Activated gamma-delta T cell treated with anti-CD3 and anti-CD28 coated beads, Interleukin-2, amount 50 U/mL, for 16 hours (primary cell): ENCODE measurements around the gene SKIC8.

Experiments
- DNase-seq: peaks from one replicate; pipeline ENCODE4 v3.0.0-alpha.2; 2020; ENCODE audit warnings: low read depth

The SKIC8 gene

DNA sequence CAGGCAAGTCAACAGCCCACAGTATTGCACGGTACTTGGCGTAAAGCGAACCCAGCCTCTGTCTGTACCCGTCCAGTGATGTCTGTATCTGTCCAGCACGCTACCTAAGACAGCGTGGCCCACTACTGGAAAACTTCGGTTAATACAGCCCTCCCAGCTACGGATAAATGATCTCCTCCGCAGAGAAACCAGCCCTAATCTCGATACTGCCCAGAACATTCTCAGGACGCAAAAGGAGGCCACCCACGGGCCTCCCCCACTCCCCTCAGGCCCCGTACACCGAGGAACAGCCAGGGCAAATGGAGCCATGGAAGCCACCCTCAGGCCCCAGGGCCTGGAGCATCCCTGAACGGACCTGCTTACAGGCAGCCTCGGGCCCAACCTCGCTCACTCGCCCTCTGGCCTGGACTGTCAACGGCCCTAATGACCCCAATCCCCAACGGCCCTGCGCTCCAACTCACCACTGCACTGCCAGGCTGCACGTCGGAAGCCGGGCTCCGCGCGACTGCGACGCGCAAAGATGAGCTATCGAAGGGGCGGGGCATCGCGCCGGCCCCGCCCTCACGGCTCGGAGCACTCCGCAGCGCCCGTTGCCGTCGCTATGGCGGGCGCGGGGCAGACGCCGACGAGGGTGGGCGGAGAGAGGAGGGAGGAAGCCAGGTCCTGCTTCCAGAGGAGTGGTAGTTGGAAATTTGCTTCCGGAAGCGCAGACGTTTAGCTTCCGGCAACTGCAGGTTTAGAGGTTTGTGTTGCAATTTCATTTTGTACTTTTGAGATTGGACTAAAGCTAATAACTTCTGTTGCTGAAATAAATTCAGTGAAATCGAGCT lies at the start of gene SKIC8:
Gene SKIC8, minus strand, starts transcription at position 509 of the 830 bp plus-strand sequence. CDS start 3,923 bp downstream, outside the sequence.
- DNase-seq: peak; percentile 81

DNA sequence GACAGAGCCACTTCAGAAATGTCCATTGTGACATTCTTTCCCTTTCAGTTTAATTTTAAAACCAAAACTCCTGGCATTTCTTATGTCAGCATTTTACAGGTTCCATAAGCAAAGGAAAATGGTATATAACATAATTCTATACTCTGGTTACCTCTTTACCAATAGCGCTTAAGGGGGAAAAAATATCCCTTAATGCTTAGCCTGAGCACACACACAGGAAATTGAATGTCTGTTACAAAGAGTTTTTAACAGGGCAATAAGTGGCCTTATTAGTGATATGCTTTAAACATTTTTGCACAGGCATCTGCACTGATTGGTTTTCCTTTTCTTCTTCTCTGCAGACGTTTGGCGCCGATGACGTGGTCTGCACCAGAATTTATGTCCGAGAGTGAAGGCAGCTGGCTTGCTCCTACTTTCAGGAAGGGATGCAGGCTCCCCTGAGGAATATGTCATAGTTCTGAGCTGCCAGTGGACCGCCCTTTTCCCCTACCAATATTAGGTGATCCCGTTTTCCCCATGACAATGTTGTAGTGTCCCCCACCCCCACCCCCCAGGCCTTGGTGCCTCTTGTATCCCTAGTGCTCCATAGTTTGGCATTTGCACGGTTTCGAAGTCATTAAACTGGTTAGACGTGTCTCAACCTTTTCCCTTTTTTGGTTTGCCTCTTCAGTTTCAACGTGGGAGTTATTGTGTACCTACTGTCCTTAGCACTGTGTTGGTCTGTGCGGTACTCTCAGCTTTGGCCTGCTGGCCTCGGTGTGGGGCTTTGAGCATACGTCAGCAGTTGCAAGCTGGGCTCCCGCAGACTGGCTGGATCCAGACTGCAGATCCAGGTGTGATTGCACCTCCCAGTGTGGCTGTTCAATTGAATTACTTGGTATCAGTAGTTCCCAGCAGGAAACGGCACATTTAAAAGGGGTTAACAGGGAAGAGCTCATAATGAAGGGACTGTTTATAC lies 48.5 kb upstream of the SKIC8 start:
- no peak for DNase-seq

DNA sequence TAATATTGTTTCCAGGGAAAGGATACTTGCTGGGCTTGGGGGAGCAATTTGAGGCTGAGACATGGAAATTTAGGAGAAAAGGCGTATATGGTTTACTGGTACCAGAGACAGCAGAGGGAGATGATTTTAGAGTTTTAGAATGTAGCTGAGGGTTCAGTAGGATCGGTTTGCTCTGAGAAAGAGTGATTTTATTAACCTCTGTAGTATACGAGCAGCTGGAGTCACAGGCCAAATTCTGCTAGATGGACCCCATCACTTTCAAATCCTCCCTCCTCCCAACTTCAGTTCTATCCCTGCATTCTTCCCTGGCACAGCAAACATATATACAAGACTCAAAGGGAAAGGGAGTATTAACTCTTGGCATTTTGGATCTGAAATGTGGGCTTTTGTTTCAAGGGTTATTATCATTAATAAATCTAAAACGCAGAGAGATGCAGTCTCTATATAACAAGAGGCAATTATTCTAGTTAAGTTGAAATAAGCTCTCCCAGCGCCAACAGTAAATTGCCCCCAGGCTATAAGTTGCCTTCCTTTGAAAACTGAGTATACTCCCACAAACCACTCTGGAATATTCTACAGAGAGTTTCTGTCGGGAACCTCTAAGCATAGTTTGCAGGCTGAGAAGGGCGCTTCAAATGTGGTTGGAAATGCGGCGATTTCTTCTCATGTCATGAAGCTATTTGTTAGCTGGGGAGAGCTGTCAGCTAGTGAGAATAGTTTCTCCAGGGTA lies 46.2 kb upstream of the SKIC8 start:
- DNase-seq: no peak

DNA sequence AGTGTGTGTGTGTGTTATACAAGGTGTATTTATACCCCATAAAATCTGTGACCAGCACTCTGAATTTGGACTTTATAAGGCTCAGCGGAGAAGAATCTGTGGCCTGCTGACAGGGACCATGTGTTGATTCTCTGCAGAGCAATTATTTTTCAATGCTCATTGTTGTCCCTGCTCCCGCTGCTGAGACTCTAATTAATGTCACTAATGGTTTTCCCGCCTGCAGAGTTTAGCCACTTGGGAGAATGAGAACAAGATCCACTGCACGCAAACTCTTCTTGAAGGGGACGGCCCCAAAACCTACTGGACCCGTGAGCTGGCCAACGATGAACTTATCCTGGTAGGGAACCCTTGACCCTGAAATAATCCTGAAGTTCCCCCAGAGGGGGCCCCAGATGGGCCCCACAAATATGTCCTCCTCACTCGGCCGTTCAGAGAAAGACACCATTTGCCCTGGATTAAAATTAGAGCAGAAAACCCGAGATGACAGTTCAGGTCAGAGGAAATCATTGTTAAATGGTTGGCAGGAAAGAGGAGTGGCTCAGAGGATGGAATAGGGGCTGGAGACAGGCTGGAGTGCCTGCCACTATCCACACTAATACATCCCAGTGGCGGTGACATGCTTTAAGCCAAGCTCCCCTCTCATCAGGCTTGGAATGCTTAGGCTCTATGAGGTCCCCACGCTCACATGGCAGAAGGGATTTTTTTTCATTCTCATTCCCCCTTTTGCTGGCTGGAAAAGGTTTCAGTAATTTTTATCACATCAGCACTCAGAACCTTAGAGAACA lies 44.1 kb upstream of the SKIC8 start:
- no peak for DNase-seq

DNA sequence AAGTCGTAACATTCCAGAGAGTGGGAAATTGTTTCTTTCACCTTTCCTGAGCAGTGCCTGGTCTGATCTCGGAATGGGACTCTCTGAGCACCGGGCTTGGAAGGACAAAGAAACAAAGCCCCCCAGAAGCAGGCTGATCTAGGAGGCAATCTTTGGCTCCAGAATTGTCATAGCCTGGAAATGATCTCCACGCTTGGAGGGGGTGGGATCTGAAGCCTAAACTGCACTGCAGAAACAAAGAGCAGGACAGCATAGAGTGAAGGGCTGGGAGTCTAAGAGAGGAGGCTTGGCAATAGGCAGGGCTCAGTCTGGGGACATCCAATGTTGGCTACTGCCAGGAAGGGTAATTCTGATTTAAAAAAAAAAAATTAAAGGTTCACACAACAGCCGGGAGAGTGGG lies 42.6 kb upstream of the SKIC8 start:
- no peak for DNase-seq

DNA sequence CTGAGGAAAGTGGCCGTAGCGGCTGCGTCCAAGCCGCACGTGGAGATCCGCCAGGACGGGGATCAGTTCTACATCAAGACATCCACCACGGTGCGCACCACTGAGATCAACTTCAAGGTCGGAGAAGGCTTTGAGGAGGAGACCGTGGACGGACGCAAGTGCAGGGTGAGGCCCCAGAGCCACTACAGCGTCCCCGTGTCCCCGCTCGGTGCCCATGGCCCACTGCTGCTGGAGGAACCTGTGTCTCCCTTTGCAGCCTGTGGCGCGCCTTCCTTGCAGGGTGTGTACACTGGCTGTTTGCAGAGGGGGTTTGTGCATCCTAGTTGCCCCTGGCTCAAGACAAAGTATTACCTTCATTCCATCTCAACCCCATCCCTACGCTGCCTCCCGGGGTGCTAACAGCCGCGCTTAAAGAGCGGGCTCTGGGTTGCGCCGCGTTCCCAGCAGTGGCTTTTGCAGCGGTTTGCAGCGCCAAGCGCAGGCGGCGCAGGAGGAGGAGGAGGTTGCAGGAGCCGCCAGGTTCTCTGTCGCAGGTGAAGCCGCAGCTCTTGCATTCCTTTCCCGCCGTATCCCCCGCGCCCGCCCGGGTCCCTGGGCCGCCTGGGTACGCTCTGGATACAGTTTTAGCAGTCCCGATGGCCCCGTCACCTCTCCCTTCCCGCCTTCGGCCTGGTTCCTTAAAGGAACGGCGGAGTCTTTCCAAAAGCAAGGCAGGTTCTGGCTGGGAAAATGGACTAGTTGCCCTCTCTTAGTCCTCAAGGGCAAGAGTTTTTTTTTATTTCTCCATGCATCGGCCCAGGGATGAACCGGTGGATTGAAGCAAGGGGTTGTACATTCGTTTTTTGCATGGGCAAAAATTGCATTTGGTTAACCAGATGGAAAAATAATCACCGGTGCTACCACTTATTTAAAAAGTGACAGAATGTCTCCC lies 41.9 kb upstream of the SKIC8 start:
- no peak for DNase-seq

DNA sequence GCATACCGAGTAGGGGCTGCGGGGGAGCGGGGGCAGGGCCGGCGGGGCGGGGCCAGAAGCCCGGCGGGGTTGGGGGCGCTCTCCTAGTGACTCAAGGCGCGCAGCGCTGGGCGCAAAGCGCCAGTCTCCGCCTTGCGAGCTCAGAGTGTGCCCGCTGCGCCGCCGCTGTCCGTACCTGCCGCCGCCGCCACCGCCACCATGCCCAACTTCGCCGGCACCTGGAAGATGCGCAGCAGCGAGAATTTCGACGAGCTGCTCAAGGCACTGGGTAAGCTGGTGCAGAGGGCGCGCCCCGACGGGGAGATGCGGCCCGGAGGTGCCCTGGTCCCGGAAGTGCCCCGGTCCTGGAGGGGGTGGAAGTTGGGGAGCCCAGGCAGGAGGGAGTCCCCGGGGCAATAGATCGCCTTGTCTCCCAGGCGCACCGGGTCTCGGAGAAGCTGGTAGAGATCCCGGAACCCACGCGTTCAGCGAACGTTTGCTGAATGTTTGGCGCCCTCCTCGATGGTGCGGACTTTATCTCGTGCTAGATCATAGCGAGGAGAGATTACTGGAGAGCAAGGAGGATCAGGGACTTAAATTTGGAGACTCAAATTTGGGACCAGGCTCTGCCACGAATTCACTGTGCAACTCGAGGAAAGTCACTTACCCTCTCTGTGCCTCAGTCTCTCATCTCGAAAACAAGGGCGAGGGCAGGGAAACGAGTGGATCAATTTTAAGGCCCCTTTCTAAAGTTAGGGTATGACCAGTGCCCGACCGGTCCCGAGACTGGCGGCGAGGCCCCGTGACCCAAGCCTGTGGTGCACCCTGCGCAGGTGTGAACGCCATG lies 41.0 kb upstream of the SKIC8 start, which contains the start of gene CRABP1:
Gene CRABP1, plus strand, starts transcription at position 123 of the 826 bp plus-strand sequence. Its CDS starts 76 bp downstream, at position 199.
- no peak for DNase-seq

DNA sequence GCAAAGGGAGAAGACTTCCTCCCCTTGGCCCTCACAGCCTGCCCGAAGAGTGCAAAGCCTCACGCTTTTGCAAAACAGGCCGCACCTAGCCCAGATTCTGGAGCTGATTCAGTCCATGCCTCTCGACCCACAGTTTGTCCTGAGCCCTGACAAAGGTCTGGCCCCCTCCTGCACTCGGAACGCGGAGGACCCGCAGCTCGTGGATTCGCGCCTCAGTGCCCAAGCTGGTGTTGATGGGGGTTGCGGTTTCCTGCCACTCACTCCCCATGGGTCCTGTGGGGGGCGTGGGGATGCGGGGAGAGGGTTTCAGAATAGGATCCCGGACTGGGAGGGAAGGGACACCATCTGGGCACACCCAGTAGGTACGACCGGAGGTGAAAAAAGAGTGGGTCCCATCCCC lies 40.1 kb upstream of the SKIC8 start:
- no peak for DNase-seq

DNA sequence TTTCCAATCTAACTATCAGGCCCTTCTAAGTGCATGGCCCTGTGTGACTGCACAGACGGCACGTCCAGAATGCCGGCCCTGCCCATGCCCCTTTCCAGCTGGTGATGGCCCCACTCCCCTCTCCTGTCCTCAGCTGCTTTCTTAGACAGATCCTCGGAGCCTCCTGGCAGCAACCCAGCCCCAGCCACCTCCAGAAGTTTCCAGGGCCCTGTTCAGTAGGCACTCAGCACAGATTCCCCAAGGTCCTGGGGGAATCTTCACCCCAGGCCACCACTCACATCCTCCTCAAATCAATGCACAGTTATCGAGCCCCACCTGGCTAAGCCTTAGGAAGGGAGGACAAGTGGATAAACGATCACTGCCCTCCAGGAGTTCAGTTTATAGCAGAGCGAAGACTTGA lies 39.4 kb upstream of the SKIC8 start:
- no peak for DNase-seq

DNA sequence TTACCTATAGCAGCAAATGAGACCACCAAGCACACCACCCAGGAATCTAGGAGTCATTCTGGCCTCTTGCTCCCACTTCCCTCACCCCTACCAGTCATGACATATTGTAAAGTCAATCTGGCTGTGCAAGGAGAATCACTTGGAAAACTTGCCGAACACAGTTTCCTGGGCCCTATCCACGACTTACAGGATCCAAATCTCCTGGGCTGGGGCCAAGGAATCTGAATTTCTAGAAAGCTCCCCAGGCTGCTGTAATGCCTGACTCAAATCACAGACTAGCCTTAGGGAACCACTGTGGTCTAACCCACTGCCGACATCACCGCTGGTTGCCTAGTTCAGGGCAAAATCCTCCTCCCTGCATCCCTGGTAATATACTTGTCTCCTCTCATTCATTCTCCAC lies 36.6 kb upstream of the SKIC8 start:
- no peak for DNase-seq

DNA sequence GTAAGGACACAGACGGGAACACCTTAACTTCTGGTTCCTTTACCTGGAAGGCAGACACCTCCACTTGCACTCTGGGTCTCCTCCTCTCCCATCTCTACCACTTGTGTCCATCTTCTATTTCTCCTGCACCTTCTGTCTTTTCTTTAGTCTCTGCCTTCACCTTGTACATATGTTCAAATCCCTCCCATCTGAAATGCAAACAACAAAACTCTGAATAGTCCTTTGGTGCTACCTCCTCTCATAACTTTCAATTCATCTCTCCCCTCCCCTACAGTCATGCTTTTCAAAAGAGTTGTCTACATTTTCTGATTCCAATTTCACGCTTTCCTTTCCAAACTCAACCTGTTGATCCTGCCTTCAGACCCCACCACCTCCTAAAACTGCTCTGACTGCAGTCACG lies 35.4 kb upstream of the SKIC8 start:
- DNase-seq: no peak

DNA sequence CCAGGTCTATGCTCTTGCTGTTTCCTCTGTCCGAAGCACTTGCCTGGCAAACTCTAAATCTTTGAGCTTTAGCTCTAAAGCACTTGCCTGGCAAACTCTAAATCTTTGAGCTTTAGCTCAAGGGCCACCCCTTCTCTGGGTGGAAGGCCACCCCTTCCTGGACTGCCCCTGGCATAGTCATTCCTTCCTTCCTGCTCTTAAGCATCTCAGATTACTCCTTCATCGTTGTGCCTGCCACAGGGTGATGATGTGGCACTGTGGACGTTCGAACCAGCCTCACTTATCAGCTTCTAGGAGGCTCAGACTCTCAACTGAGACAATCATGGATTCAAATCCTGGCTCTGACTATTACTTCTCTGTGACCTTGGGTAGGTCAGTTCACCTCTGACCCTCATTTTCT lies 30.2 kb upstream of the SKIC8 start:
- no peak for DNase-seq

DNA sequence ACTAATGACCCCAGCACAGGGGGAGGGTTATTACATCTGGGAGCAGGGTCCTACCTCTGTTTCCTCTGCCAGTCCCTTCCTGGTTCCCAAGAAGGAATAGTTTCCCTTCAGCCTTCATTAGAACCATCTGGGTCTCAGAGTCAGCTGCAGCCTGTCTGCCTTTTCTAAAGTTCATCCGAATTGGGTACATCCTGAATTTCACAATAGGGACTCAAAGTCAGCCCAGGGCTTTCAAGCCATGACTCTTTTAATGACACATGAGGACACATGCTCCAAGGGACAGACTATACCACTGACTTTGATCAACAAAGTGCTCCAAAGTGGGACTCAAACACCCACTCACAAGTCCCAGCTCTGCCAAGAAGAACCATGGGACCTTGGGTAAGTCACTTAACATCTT lies 28.1 kb upstream of the SKIC8 start:
- no peak for DNase-seq

DNA sequence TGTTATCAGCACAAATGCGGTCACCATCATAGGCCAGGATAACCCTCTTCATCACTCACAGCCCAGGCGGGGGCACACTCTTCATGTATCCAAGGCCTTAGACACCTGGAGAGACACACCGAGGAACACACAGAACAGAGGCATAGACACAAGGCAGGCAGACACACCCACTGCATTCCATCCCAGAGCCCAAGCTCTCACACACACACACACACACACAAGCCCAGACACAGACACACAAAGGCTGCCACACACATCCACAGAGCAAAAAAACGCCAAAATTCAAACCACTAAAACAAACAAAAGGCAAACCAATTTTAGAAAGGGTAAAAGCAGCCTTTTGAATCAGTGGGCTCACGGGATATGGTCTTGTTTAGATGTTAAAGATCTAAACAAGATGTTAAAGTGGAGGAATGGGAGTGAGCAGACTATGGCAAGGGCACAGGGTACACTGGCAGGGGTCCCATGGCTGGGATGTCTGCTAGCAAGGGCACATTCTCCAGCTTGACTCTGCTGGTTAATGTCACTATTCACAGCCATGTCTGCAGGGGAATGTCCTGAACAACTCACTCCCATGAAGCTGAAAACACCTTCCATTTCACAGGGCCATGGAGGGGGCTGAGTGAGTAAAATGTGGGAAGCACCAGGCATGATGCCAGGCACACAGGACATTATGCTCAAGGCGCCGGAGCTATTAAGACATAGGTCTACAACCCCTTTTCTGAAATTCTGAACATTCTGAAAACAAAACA lies 25.9 kb upstream of the SKIC8 start:
- DNase-seq: no peak

DNA sequence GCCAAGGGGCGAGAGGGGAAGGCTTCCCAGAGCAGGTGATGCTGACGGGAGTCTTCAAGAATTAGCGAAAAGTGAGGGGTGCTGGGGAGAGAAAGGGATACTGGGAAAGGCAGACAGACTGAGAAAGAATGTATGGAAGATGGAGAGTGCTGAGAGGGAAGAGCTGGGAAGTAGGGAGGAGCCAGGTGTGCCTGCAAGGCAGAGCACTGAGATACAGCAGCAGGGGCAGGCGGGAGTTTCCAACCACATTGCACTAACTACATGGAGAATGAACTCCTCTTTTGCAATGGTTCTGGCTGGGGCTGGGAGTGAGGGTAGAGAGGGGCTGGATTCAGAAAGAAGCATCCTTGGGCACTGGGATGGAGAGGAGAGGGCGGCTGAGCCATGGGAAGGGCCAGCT lies 24.7 kb upstream of the SKIC8 start:
- no peak for DNase-seq

DNA sequence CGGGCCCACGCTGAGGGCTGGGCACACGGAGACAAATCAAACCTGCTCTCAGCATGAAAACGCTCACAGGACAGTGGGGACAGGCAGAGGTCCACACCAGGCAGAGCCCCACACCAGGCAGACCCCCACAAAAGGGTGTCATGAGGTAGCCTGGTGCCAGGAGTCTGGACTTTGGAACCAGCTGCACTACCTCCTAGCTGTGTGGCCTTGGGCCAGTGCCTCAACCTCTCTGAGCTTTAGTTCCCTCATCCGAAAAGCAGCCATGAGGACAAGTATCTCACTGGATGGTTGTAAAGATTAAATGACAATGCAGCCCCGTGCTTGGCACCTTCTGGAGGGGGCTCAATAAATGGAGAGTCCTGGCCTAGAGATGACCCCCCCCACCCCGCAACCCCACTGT lies 24.3 kb upstream of the SKIC8 start:
- DNase-seq: no peak

DNA sequence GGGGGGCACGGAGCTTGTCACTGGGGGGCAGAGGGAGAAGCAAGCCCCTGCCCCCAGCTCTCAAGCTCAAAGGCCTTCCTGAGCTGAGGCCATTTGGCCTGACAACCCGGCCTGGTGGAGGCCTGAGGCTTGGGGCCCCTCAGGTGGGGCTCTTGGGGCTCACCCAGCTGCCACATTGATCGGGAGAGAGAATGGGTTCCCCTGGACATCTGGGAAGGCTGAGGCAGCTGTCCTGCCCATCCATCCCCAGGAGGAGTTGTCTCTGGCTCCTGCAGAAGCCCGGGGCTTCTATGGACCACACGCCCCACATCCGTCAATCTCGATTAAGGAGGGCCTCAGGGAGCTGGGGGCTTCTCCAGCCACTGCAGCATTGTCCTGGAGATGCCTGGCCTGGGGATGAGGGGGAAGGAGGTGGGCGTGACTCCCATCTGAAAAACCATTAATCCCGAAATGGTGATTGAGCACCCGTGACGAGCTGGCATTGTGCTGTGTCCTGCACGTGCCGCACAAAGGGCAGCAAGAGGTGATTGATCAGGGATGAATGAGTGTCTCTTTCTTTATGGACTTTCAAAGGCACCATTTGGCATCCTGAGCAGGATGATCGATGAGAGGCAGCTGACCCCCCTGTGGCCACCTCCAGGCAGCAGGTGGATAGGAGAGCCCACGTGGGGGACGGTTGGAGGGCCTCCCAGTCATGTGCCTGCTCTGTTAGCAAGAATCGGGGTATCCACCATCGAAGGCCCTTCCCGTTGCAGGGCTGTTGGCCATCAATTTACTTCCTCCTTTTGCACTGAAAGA lies 23.5 kb upstream of the SKIC8 start:
- DNase-seq: no peak

DNA sequence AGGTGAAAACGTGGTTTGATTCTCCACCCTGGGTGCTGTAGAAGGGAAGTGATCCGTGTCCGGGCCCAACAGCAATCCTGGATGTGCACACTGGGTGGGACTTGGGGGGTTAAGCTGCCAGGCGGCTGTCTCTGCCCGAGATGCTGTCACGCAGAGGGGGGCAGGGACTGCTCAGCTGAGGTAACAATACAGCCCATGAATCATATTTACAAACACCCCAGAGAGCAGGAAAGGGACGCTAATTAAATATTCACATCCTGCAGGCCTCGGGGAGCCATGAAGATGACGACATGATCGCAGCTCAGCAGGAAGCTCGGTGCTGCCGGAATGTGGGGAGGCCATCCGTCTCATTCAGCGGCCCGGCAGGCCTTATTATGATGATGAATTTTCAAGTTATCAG lies 22.8 kb upstream of the SKIC8 start:
- no peak for DNase-seq
